ENCODE measurements around the gene TIMM10. TPM values are rescaled to one million over a fixed set of nuclear protein-coding genes. Genes with fewer than 3 reads are reported as not detected.

Gene TIMM10
- polyA plus RNA-seq, 3 donors, result 32.4 to 67.7 (median 57.2) TPM

DNA sequence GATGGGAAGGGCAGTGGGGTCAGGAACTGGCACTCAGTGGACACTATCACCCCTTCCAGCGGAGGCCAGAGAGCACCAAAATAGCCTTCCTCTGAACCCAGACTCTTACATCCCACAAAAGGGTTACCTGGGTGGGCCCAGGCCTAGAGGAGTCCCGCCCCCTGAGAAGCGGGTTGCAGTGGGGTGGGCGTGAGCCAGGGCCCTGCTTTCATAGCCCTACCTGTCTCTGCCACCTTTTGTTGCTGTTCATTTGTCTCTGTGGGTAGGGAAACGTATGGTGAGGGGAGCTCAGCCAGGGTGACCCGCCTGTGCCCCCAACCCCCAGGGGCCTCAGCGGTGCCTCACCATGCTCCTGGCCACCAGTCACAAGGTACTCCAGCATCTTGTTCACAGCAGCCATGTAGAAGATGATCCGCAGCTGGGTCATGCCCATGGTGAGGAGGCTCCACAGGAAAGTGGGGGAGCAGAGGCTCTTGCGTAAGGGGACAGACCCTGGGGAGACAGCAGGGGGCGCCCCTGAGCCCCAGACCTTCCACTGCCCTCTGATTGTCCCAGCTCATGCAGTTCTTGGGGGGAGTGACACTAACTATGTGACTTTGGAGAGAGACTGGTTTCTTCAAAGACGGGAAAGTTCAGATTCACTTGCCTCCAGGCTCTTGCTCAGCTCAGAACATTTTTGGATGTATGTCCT lies 39.0 kb downstream of the TIMM10 start:
- 72 to 80% (median 80%) methylated on average over 11 of the region's 11 CpGs for WGBS, 3 donors
- H3K27ac ChIP-seq (ENCODE audit: low read depth, low read length), result no peak overlapping the region

DNA sequence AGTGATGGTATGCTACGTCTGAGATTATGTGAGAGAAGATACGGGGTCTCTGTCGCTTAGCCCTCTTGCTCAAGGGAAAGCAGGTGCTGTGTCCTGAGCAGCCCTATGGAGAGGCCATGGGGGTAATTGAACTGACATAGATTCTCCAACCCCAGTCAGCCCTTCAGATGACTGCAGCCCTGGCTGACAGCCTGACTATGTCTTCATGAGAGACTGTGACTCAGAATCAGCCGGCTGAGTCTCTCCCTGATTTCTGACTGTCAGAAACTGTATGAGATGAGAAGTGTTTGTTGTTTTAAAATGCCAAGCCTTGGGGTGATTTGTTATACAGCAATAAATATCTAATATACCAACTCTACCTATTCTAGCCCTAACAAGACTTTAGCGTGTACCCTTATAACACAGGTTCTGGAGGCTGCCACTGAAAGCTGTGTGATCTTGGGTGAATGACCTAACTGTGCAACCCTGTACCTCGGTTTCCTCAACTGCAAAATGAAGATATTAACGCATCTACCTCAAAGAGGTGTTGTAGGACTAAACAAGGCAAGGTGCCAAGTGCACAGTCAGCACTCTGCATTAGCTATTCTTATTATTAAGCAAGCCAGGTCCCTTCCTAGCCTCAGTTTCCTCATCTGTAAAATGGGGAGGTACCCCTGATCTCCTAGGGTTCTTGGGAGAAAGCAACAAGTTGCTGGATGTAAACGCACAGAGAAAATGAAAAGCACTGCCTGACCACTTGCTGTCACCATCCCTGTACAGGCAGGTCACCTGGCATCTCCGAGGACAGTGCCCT lies 39.9 kb downstream of the TIMM10 start:
- WGBS, 3 donors, result 79 to 94% (median 94%) methylated on average over 9 of the region's 9 CpGs
- no peak overlapping the region for H3K27ac ChIP-seq (ENCODE audit: low read depth, low read length)

DNA sequence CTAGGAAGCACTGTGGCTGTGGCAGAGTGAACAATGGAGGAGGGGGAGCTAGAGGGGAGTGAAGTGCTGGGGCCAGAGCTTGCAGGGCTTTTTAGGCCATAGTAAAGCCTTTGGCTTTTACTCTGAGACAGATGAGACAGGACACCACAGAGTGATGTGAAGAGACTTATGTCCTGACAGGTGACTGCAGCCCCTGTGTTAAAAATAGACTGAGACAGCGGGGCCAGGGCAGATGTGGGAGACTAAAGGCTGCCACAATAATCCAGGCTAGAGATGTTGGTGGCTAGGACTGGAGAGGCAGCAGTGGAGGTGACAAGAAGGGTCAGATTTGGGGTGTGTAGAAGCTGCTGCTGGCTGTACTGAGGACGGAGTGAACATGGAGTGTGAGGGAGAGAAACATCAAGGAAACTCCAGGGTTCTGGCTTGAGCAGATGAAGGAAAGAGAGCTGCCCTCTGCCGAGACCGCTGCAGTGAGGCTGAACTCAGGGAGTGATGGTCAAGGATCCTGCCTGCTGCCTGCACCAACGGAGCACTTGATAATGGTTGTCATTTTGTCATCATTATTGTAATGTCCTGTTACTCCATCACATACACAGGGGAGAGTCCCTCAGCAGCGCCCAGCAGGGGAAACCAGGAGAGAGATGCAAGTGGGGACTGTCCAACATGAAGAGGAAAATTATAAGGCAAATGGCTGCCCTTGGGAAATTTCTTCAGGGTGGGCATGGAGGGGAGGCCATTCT lies 42.5 kb downstream of the TIMM10 start:
- WGBS, 3 donors, result 67 to 79% (median 71%) methylated on average over 6 of the region's 6 CpGs
- no peak overlapping the region for H3K27ac ChIP-seq (ENCODE audit: low read depth, low read length)

DNA sequence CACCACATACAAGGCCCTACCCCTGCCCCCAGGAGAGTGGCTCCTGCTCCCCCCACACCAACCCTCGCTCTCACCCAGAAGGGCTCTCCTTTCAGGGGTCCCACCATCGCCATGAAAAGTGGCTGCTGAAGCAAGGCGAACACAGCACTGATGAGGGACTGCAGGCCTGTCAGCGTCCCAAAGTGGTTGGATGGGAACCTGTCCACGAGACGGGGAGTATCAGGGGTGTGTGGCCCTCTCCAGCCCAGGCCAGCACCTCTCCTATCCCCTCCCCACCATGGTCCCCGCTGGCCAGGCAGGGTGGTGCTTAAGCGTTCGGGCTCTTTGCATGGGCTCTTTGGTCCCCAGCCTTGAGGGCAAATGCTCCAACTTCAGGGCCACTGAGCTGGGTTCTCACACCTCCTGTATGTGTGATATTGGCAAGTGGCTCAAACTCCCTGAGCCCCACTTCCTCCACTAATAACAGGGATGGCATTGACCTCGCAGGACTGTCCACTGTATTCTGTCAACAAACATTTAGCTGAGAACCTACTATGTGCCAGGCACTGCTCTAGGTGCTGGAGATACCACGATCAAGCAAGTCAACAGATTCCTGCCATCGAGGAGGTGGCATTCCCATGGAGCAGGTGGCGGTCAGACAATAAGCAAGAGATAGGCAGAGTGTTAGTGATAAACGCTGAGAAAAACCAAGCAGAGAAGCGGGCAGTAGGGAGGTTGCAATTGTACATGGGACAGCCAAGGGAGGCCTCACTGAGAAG lies 43.4 kb downstream of the TIMM10 start:
- 88 to 95% (median 91%) methylated on average over 15 of the region's 15 CpGs for WGBS, 3 donors
- H3K27ac ChIP-seq (ENCODE audit: low read depth, low read length), result no peak overlapping the region

DNA sequence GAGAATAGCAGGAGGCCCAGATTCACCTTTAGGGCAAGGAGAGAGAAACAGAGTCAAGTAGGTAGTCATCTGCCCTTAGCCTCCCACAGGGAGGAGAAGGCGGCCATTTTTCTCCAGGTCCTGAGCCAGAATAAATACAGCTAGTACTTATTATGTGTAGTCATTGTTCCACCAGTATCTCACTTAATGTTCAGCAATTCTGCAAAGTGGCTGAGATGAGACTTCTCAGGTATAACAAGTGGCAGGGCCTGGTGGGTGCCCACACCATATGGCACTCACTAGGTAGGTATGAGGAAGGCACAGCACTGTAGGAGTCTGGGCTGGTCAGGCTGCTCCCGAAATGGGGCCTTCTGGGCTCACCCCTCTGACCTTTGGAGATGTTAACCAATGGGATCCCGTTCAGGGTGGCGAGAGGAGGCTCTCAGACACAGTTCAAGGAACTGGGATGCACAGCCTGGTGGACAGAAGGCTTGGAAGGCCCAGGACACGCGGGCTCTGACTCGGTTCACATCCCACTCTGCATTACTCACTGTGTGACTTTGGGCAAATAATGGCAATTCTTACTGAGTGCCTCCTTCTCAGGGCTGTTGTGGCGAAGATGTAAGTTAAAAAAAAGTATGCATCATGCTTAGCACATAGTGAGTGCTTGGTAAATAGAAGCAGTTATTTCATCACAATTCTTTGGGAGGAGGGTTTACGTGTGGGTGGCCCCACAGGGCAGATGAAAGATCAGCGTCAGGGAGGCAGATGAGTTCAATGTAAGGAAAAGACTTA lies 45.1 kb downstream of the TIMM10 start:
- no peak overlapping the region for H3K27ac ChIP-seq (ENCODE audit: low read depth, low read length)
- WGBS, 3 donors, result 72 to 83% (median 77%) methylated on average over 10 of the region's 10 CpGs

DNA sequence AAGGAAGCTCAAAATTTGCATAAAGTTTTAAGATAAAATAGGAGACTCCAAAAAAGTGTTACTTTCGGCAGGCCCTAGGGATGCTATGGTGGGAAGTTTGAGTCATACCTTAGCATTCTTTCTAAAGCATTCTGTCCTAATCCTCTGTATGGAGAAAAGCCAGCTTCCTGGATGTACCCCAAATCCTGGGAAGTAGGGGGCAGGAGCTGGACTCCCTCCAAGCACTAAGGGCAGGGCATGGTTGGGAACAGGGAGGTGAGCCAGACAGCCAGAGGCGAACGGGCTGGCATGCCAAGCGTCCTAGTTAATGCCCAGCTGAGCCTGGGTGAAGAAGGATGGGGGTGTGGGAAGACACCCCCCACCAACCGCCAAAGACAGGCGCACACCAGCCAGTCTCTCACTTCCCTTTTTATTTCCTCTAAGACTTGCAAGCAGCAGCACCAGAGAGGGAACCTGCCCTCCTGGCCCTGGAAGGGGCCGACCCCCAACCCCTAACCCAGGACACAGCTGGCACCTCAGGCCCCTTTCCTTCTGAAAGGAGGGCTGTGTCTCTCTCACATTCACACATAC lies 46.3 kb downstream of the TIMM10 start:
- WGBS, 3 donors, result 51 to 70% (median 69%) methylated on average over 7 of the region's 7 CpGs
- no peak overlapping the region for H3K27ac ChIP-seq (ENCODE audit: low read depth, low read length)

DNA sequence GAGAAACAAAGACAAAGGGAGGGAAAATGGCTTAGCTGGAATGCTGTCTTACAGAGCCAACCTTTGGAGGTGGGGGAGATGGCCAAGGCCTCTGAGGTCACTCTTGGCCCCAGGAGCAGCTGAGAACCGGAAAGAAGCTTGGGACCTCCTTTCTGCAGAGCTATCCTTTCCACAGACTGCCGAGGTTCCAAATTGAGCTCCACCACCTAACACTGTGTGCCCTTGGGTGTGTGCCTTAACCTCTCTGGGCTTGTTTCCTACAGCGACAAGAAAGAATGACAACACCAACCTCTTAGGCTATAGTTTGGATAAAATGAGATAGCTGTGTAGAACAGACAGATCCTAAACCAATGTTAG lies 47.0 kb downstream of the TIMM10 start:
- H3K27ac ChIP-seq (ENCODE audit: low read depth, low read length), result no peak overlapping the region
- 43 to 71% (median 60%) methylated on average over 3 of the region's 3 CpGs for WGBS, 3 donors

DNA sequence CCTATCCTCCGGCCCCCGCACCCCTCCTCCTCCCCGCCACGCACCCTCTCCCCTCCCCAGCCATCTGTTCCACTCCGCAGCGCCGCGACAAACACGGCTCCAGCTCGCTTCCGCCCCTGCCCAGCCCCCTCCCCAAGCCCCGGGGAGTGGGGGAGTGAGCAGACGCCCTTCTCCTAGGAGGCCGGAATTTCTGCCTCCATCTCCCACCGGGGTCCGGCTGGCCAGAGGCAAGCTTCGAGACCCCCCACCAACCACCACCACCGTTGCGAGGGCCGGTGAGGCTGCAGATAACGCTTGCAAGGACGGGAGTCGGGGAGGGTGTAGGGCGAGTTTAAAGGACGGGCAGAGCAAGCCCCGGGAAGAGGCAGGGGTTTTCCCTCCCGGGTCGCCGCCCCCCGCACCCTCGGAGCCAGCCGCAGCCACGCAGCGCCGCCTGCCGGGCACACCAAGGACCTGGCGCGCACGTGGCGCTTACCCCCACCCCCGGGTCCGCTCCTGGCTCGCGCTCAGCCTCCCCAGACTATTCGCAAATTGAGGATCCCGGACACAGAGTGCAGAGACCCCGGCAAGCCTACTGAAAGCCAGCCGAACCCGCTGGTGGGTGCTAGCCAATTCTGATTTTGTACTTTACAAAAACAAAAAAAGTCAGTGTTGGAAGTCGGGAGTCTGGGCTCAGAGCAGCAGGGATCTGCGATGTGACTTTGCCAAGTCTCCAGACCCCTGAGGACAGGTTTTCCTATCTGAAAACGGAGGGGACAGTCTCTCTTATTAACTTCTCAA lies 47.6 kb downstream of the TIMM10 start:
- no peak overlapping the region for H3K27ac ChIP-seq (ENCODE audit: low read depth, low read length)
- 1 to 42% (median 3%) methylated on average over 41 to 52 of the region's 52 CpGs for WGBS, 3 donors

DNA sequence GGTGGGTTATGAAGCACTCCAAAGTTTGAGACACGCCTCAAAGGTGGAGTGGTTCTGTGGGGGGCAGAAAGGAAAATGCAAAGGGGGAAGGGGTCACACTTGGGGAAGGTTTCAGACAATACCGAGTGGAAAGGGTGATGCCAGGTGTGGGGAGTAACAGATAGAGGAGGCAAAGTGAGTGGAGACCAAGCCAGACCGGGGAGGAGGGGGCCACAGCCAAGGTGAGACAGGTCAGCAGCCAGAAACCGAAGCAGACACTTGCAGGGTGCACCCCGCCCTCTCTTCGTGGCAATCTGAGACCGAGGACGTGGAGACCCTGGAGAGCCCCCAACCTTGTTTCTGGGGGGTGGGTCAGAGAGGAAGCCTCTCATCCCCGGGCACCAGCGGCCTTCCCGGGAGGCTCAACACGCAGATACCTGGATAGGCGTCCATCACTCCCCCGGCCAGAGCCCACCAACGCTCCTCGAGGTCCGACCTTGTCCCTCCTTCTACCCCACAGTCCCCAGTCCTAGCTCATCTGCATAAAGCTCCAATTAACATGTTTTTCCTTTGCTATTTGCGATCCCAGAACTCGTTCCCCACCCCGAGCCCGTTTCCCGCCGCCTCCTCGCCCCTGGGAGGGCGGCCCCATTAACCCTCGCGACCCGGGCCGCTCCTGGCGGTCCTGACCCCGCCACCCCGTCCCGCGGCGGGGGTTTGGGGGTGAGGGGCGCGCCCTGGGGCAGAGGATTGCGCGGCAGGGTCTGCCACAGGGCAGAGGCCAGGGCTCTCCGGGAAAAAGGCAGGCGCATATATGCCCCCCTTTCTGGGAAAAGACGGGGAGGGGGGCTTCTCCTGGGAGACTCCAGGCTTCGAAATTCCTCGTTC lies 48.4 kb downstream of the TIMM10 start:
- no peak overlapping the region for H3K27ac ChIP-seq (ENCODE audit: low read depth, low read length)
- WGBS, 3 donors, result 22 to 44% (median 29%) methylated on average over 35 to 44 of the region's 44 CpGs

DNA sequence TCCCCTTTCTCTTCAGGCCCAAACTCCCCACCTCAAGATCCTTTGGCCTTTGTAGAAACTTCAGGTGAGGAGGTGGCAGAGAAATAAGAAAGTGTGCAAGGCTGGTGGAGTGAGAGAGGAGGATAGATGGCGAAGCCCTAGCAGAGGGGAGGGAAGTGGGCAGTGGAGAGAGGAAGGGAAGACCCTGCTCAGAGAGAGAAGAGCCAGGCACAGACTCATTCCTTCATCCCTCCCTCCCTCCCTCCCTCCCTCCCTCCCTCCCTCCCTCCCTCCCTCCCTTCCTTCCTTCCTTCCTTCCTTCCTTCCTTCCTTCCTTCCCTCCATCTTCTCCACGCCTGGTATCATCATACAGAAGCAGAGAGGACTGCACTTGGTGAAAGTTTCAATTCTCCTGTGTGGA lies 49.2 kb downstream of the TIMM10 start:
- WGBS, 3 donors, result 40 to 100% methylated on average over 1 to 2 of the region's 2 CpGs; no CpG with 5 or more reads in 1 of the 3 donors

DNA sequence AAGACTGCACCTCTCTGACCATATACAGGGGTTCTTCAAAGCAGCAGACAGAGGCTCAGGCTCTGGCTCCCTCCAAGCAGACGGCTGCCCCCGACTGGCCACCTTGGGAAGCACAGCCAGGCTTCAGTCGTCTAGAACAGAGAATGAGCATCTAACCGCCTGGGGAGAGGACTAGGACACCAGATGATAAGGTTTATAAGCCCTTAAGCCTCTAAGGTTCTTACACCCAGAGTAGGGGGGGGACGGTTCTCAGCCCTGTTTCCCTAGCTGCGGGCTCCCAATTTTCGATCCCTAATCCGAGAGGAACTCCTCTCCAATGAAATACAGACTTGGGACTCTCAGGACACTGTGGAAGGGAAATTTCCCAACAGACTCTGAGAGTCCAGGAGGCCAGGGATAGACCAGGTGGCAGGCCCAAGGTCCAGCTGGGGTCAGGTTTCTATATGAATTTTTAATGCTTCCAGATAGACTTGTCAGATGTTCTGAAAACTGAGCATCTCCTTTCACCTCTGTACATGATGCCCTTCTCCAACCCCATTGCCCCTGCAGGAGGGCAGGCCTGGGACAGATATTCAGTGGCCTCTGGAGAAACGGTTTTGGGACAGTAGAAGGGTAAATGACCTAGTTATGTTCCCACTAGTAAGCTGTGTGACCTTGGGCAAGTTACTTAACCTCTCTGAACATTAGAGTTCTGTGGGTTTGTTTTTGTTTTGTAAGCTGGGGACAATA lies 50.0 kb downstream of the TIMM10 start:
- 27 to 43% (median 36%) methylated on average over 9 of the region's 9 CpGs for WGBS, 3 donors
- H3K27ac ChIP-seq (ENCODE audit: low read depth, low read length), result no peak overlapping the region

More for the DNA sequence above, 49.2 kb downstream of the TIMM10 start:
- H3K27ac ChIP-seq (ENCODE audit: low read depth, low read length), result no peak overlapping the region

DNA sequence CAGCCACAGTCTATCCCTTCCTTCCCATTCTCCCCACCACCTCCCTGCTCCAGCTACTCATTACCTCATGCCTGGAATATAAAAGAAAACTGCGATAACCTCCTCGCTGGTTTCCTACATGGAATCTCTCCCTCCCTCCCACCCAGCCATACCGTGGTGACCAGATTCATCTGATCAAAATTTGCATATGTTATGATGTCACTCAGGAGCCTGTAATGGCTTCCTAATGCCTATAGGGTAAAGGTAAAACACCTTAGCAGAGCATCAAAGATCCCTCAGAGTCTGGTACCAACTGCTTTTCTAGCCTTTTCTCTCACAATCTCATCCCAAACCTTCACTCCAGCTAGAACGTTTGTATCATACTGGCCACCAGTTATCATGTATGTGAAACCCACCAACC lies 50.6 kb downstream of the TIMM10 start:
- H3K27ac ChIP-seq (ENCODE audit: low read depth, low read length), result no peak overlapping the region
- WGBS, 3 donors, result 15 to 34% (median 32%) methylated on average over 4 of the region's 4 CpGs

DNA sequence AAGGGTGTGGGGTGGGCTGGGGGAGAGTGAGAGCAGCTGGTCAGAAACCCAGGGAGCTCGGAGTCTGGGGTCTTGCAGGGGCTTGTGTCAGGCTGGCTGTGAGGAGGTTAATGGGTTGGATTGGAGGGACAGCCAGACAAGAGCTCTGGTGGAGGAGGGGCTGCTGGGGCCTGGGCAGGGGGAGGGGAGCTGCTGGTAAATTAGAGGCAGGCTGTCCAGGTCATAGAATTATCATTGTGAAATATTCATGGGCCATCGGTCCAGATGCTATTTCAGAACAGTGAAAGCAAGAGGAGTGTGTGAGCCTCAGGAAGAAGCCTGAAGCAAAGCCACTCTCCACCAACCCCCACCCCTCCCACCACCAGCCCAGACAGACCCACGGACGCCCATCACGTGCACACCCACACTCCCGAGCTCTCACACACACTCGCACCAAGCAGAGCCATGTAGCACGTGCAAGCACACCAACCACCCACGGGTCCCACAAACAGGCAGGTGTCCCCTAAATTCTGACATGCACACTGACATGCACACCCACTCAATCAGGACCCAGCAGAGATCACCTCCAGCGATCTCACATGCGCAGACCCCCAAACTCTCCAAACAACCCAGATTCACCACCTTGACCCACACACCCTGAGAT lies 51.4 kb downstream of the TIMM10 start:
- WGBS, 3 donors, result 46 to 51% (median 51%) methylated on average over 11 of the region's 11 CpGs
- H3K27ac ChIP-seq (ENCODE audit: low read depth, low read length), result no peak overlapping the region

Measured in adipose tissue (tissue), 3 donors.